PC-3 (cell line): ENCODE results near the gene CHMP6. TPM values are rescaled to one million over a fixed set of nuclear protein-coding genes. Genes with fewer than 3 reads are reported as not detected.

Experiments used
- ATAC-seq: fragments of 200-7000 bp; cut with Tn5 transposase; 2 replicates; pipeline ENCODE4 v1.9.1; 2020; ENCODE audit warnings: mild to moderate bottlenecking, moderate library complexity
- BruUV-seq: library from RNA; stranded (reverse); fragments of 400-500 nt; replicated peaks from 2 replicates; lab custom pipeline; 2021; lab: Mats Ljungman, UMichigan
- CTCF ChIA-PET: fragments of 300-600 bp; sonication (Branson Sonifier 250); formaldehyde crosslinking; loops from one replicate; lab custom pipeline; 2022; ENCODE audit warnings: antibody characterized with exemption; lab: Charles Lee
- POLR2A ChIA-PET: fragments of 300-600 bp; sonication (Branson Sonifier 250); formaldehyde crosslinking; loops from one replicate; lab custom pipeline; 2022; ENCODE audit warnings: antibody characterized with exemption; ENCODE audit not compliant: unreplicated experiment; lab: Charles Lee
- DNase-seq: peaks from one replicate; pipeline ENCODE4 v3.0.0-alpha.2; 2015
- H2AFZ ChIP-seq: fragments of 300-600 bp; sonication (generic); 2 replicates; pipeline ENCODE4 v1.6.0; 2016; ENCODE audit warnings: antibody characterized with exemption, low read length
- H3F3A ChIP-seq: fragments of 300-600 bp; sonication (generic); one replicate; pipeline ENCODE4 v1.6.0; 2017; ENCODE audit warnings: antibody characterized with exemption, low read length, control low read depth, mild to moderate bottlenecking; ENCODE audit not compliant: unreplicated experiment
- H3K27ac ChIP-seq: fragments of 300-600 bp; sonication (generic); 2 replicates; pipeline ENCODE4 v1.5.1; 2016; ENCODE audit warnings: mild to moderate bottlenecking, low read length
- H3K27me3 ChIP-seq: fragments of 300-600 bp; sonication (generic); 2 replicates; pipeline ENCODE4 v1.6.1; 2016; ENCODE audit warnings: low read length, mixed read lengths
- H3K36me3 ChIP-seq: fragments of 300-600 bp; sonication (generic); 2 replicates; pipeline ENCODE4 v1.6.1; 2016; ENCODE audit warnings: low read depth, mixed run types, low read length, mixed read lengths
- H3K4me1 ChIP-seq: fragments of 300-600 bp; sonication (generic); 2 replicates; pipeline ENCODE4 v1.5.1; 2016; ENCODE audit warnings: low read length; ENCODE audit not compliant: insufficient read depth
- H3K4me2 ChIP-seq: fragments of 300-600 bp; sonication (generic); 2 replicates; pipeline ENCODE4 v1.6.0; 2016; ENCODE audit warnings: low read length
- H3K4me3 ChIP-seq: fragments of 300-600 bp; sonication (generic); 2 replicates; pipeline ENCODE4 v1.5.1; 2016; ENCODE audit warnings: mild to moderate bottlenecking, low read length, mixed read lengths
- H3K79me2 ChIP-seq: fragments of 300-600 bp; sonication (generic); 2 replicates; pipeline ENCODE4 v1.6.1; 2017; ENCODE audit warnings: low read length, mixed read lengths
- H3K9ac ChIP-seq: fragments of 300-600 bp; sonication (generic); 2 replicates; pipeline ENCODE4 v1.6.0; 2016; ENCODE audit warnings: mild to moderate bottlenecking, low read length
- H3K9me2 ChIP-seq: fragments of 300-600 bp; sonication (generic); replicated peaks from 2 replicates; pipeline ENCODE4 v1.6.1; 2016; ENCODE audit warnings: mixed run types, low read length, mixed read lengths
- H3K9me3 ChIP-seq: fragments of 300-600 bp; sonication (generic); 2 replicates; pipeline ENCODE4 v1.6.1; 2016; ENCODE audit warnings: low read length, mixed read lengths
- H4K20me1 ChIP-seq: fragments of 300-600 bp; sonication (generic); 2 replicates; pipeline ENCODE4 v1.6.1; 2016; ENCODE audit warnings: low read length, mixed read lengths
- EZH2 ChIP-seq: fragments of 300-600 bp; sonication (generic); IDR thresholded peaks from one replicate; pipeline ENCODE4 v1.6.1; 2017; ENCODE audit warnings: antibody characterized with exemption, mild to moderate bottlenecking, low read length; ENCODE audit not compliant: unreplicated experiment
- EZH2phosphoT487 ChIP-seq: fragments of 300-600 bp; sonication (generic); IDR thresholded peaks from 2 replicates; pipeline ENCODE4 v1.6.1; 2018; ENCODE audit warnings: mild to moderate bottlenecking, antibody characterized with exemption, low read length, borderline replicate concordance
- intact Hi-C: fragments of 100-400 bp; cut with micrococcal nuclease; formaldehyde crosslinking; loops from 2 replicates; pipeline ENCODE4 v1.9.0; 2023
- total RNA-seq: library from RNA; depleted of rRNA; stranded (reverse); fragments of >200 nt; gene quantifications from 2 replicates; pipeline ENCODE4 v1.2.3, GENCODE V29; 2014
- TF ChIP-seq, protein P1 (sequence below): fragments of 300-600 bp; sonication (generic); conservative IDR thresholded peaks from 2 replicates; pipeline ENCODE4 v1.5.1; 2017; ENCODE audit warnings: antibody characterized with exemption, low read depth, mild to moderate bottlenecking, low read length

Gene CHMP6
- total RNA-seq, 1 experiment from 2014 or later, result 26.1 TPM

DNA sequence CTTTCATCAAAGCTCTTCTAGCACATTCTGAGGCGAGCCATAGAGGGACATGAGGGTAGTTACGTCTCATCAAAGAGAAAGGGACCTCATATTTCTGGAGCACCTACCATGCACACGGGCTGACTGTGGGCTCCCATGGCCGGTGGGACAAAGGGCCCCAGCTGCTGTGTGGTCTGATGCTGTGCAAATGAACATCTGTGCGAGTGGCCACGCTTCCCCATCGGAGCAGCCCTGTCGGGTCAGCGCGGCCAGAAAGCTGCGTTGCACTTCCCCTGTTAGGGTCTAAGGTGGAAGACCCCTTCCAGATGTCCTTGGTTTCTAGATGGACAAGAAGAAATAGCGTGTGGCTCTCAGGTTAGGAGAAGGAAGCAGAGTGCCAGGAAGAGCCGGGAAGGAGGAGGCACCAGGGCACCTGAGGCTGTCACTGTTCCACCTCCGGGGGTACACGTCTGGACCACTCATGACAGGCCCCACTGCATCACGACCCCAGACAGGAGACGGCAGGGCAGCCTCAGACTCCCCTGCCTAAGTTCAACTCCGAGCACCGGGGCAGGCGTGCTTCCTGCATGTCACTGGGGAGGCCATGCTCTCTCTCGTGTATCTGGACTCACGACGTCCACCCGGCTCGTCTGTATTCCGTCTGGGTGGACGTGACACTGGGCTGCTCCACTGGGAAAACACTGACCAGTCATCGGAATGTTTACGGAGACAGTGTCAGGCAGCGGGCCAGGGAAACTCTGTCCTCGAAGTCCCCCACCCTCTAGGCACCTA, 34.8 kb downstream of the CHMP6 start:
- peaks cover 14% of the 10 kb centered on the region; the same call in 1 of the 2 replicates for H3K4me1 ChIP-seq
- CTCF ChIA-PET, result interaction anchor here (1.0 kb wide), 1 partner anchor 11 kb away, joined by 4 read pairs; no protein-coding TSS in a partner anchor
- H4K20me1 ChIP-seq, result no peaks in the 10 kb centered on the region
- H3K27me3 ChIP-seq, result peaks cover 27% of the 10 kb centered on the region
- peak overlapping the region; percentile 57; the same call in 1 of the 2 replicates for H3K4me3 ChIP-seq
- no peak overlapping the region for H3K9ac ChIP-seq
- intact Hi-C loops, result no loop called here
- BruUV-seq, result no TSS peak
- no peaks in the 10 kb centered on the region for H3K79me2 ChIP-seq
- no peak for DNase-seq
- H3K9me2 ChIP-seq, result no peaks in the 10 kb centered on the region
- TF ChIP-seq, protein P1, sequence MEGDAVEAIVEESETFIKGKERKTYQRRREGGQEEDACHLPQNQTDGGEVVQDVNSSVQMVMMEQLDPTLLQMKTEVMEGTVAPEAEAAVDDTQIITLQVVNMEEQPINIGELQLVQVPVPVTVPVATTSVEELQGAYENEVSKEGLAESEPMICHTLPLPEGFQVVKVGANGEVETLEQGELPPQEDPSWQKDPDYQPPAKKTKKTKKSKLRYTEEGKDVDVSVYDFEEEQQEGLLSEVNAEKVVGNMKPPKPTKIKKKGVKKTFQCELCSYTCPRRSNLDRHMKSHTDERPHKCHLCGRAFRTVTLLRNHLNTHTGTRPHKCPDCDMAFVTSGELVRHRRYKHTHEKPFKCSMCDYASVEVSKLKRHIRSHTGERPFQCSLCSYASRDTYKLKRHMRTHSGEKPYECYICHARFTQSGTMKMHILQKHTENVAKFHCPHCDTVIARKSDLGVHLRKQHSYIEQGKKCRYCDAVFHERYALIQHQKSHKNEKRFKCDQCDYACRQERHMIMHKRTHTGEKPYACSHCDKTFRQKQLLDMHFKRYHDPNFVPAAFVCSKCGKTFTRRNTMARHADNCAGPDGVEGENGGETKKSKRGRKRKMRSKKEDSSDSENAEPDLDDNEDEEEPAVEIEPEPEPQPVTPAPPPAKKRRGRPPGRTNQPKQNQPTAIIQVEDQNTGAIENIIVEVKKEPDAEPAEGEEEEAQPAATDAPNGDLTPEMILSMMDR, result no peak
- no peak for TF ChIP-seq EZH2
- no peak for TF ChIP-seq EZH2phosphoT487
- no peaks in the 10 kb centered on the region for H3F3A ChIP-seq
- no peaks in the 10 kb centered on the region for H3K9me3 ChIP-seq
- no peaks in the 10 kb centered on the region for H3K36me3 ChIP-seq
- H3K27ac ChIP-seq, result no peak overlapping the region
- POLR2A ChIA-PET, result no interaction called here
- peak overlapping the region; percentile 85 for H3K4me2 ChIP-seq
- H2AFZ ChIP-seq, result peak overlapping the region; percentile 65; the same call in 1 of the 2 replicates
- ATAC-seq, result no peak

DNA sequence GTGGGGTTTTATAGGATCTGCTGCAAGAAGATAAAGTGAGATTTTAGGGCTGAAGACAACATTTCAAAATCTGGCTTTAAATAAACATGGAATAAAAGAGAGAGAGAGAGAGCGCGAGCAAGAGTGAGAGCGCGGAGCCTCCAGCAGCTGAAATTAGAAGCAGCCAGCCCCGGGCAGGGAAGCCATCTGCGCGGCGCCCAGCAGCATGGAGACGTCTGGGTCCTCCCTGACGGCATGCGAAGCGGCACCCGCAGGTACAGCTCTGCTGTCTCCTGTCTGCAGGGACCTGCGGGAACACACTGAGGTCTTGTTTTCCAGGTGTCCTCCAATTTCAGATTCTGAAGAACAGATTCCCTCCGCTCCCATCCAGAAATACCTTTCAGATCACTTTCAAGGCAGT, 35.4 kb downstream of the CHMP6 start:
- intact Hi-C loops, result no loop called here
- Histone ChIP-seq H2AFZ (peak overlapping the region; percentile 65), H3K79me2 (no peaks in the 10 kb centered on the region), H3F3A (no peaks in the 10 kb centered on the region), H3K4me1 (peaks cover 14% of the 10 kb centered on the region; the same call in 1 of the 2 replicates), H3K9ac (no peak overlapping the region), H4K20me1 (no peaks in the 10 kb centered on the region), H3K4me2 (peak overlapping the region; percentile 85), H3K36me3 (no peaks in the 10 kb centered on the region), H3K9me3 (no peaks in the 10 kb centered on the region), H3K27ac (no peak overlapping the region), H3K4me3 (peak overlapping the region; percentile 57), H3K27me3 (peaks cover 27% of the 10 kb centered on the region), H3K9me2 (no peaks in the 10 kb centered on the region)
- DNase-seq, result no peak
- BruUV-seq, result no TSS peak
- POLR2A ChIA-PET, result no interaction called here
- TF ChIP-seq, protein P1, result no peak
- no peak for TF ChIP-seq EZH2phosphoT487
- no peak for TF ChIP-seq EZH2
- ATAC-seq, result peak; percentile 31
- CTCF ChIA-PET, result no interaction called here
